AG04449 (cell line): Measurements from ENCODE around the gene INAVA.

Experiments
- CTCF ChIA-PET: fragments of 350-600 bp; formaldehyde crosslinking; extraction: SDS; loops from one replicate; lab custom pipeline; 2021; ENCODE audit warnings: antibody characterized with exemption; lab: Yijun Ruan, JAX
- POLR2A ChIA-PET: fragments of 400-600, 350-600 bp; formaldehyde crosslinking; extraction: SDS; loops from one replicate; lab custom pipeline; 2020; ENCODE audit warnings: antibody characterized with exemption, inconsistent platforms; lab: Yijun Ruan, JAX
- DNase-seq: peaks from one replicate; pipeline ENCODE4 v3.0.0-alpha.2; 2010; ENCODE audit warnings: low read depth, low spot score
- H3K4me3 ChIP-seq: 2 replicates; pipeline ENCODE4 v1.5.1; 2011; ENCODE audit warnings: low read depth, mild to moderate bottlenecking, control low read depth, low read length
- CTCF ChIP-seq: IDR thresholded peaks from one replicate; pipeline ENCODE4 v1.5.1; 2011; ENCODE audit warnings: mild to moderate bottlenecking, moderate library complexity, low read length, control low read depth, inconsistent platforms; ENCODE audit not compliant: insufficient read depth; ENCODE audit errors: missing control alignments

The INAVA gene

GRCh38 chr1:200945111-200945510 lies 50.4 kb downstream of the INAVA start:
- no peak for TF ChIP-seq CTCF
- CTCF ChIA-PET: no interaction called here
- POLR2A ChIA-PET: no interaction called here
- no peak for DNase-seq
- no peak overlapping the region for H3K4me3 ChIP-seq

- TF ChIP-seq CTCF: no peak
- no peak for DNase-seq
- ChIA-PET POLR2A (no interaction called here), CTCF (no interaction called here)
- H3K4me3 ChIP-seq: no peak overlapping the region
These were observed 52.4 kb downstream of the INAVA start for GRCh38 chr1:200947059-200947566.

GRCh38 chr1:200949626-200950025 lies 54.9 kb downstream of the INAVA start:
- no peak for DNase-seq
- no peak overlapping the region for H3K4me3 ChIP-seq
- no peak for TF ChIP-seq CTCF
- CTCF ChIA-PET: interaction anchor here (2.8 kb wide), 1 partner anchor 23 kb away, joined by 13 read pairs; no protein-coding TSS in a partner anchor
- POLR2A ChIA-PET: no interaction called here

- no peak overlapping the region for H3K4me3 ChIP-seq
- DNase-seq: no peak
- CTCF ChIA-PET: interaction anchor here (2.8 kb wide), 1 partner anchor 21 kb away, joined by 13 read pairs; no protein-coding TSS in a partner anchor
- no peak for TF ChIP-seq CTCF
- POLR2A ChIA-PET: no interaction called here
These were observed 56.3 kb downstream of the INAVA start for GRCh38 chr1:200951016-200951415.

- H3K4me3 ChIP-seq: no peak overlapping the region
- no peak for TF ChIP-seq CTCF
- ChIA-PET CTCF (interaction anchor here (2.7 kb wide), 1 partner anchor 18 kb away, joined by 13 read pairs; no protein-coding TSS in a partner anchor), POLR2A (no interaction called here)
- no peak for DNase-seq
These were observed 59.7 kb downstream of the INAVA start for GRCh38 chr1:200954434-200954833.

GRCh38 chr1:200958597-200958996 lies 63.9 kb downstream of the INAVA start:
- CTCF ChIA-PET: interaction anchor here (1.0 to 9.0 kb wide), 3 partner anchors 13 to 63 kb away, joined by 3 to 77 read pairs (median 4); no protein-coding TSS in a partner anchor
- no peak for DNase-seq
- TF ChIP-seq CTCF: no peak
- POLR2A ChIA-PET: no interaction called here
- H3K4me3 ChIP-seq: no peak overlapping the region
